PFSK-1 (cell line): ENCODE measurements around the gene POC1B.

Experiments
- POLR2AphosphoS5 ChIP-seq: IDR thresholded peaks from 2 replicates; pipeline ENCODE4 v1.6.1; 2012; ENCODE audit warnings: low read depth, mild to moderate bottlenecking, control low read depth, low read length, moderate library complexity
- SIN3A ChIP-seq: IDR thresholded peaks from 2 replicates; pipeline ENCODE4 v1.6.1; 2012; ENCODE audit warnings: mild to moderate bottlenecking, low read length, moderate library complexity, borderline replicate concordance; ENCODE audit not compliant: insufficient read depth
- TAF1 ChIP-seq: IDR thresholded peaks from 2 replicates; pipeline ENCODE4 v1.6.1; 2012; ENCODE audit warnings: low read length, control low read depth, borderline replicate concordance; ENCODE audit not compliant: insufficient read depth
- TF ChIP-seq, protein P1 (sequence below), 2 experiments: IDR thresholded peaks; 2 replicates each; pipeline versions ENCODE4 v1.6.1 to v1.8.0; 2011 to 2012; ENCODE audit warnings: low read depth in 2 of 2, low read length in 2 of 2, control low read depth in 1 of 2, inconsistent platforms in 1 of 2, mild to moderate bottlenecking in 1 of 2, moderate library complexity in 1 of 2; ENCODE audit not compliant: insufficient read depth in 1 of 2

DNA sequence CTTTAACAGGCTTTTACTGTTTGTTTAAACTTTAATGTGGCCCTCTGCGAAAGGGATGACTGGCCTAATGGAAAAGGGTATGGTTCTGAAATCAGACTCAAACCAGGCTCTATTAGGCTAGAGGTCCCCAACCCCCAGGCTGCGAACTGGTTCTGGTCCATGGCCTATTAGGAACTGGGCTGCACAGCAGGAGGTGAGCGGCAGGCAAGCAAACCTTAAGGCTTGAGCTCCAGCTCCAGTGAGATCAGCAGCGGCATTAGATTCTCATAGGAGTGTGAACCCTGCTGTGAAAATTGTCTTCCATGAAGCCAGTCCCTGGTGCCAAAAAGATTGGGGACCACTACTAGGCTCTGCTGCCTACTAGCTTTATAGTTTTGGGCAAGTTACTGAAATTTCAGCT lies 12.3 kb downstream of the POC1B start:
- TF ChIP-seq POLR2AphosphoS5, result no peak
- TF ChIP-seq, protein P1, sequence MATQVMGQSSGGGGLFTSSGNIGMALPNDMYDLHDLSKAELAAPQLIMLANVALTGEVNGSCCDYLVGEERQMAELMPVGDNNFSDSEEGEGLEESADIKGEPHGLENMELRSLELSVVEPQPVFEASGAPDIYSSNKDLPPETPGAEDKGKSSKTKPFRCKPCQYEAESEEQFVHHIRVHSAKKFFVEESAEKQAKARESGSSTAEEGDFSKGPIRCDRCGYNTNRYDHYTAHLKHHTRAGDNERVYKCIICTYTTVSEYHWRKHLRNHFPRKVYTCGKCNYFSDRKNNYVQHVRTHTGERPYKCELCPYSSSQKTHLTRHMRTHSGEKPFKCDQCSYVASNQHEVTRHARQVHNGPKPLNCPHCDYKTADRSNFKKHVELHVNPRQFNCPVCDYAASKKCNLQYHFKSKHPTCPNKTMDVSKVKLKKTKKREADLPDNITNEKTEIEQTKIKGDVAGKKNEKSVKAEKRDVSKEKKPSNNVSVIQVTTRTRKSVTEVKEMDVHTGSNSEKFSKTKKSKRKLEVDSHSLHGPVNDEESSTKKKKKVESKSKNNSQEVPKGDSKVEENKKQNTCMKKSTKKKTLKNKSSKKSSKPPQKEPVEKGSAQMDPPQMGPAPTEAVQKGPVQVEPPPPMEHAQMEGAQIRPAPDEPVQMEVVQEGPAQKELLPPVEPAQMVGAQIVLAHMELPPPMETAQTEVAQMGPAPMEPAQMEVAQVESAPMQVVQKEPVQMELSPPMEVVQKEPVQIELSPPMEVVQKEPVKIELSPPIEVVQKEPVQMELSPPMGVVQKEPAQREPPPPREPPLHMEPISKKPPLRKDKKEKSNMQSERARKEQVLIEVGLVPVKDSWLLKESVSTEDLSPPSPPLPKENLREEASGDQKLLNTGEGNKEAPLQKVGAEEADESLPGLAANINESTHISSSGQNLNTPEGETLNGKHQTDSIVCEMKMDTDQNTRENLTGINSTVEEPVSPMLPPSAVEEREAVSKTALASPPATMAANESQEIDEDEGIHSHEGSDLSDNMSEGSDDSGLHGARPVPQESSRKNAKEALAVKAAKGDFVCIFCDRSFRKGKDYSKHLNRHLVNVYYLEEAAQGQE (IDR thresholded peaks at IDR 0.05; ENCODE audit: insufficient read depth in 1 of 2, low read depth in 2 of 2, low read length in 2 of 2), result no peak
- no peak for TF ChIP-seq TAF1
- no peak for TF ChIP-seq SIN3A
